ENCODE results near the gene KHDRBS2. TPM values are rescaled to one million over a fixed set of nuclear protein-coding genes. Genes with fewer than 3 reads are reported as not detected.
"Not testable (repeated sequence)": the region's sequence is repeated elsewhere in the genome, so short reads cannot be mapped to it uniquely, and the experiment has no call there.

Gene KHDRBS2
- total RNA-seq, 1 donor from 2014 or later = not detected

DNA sequence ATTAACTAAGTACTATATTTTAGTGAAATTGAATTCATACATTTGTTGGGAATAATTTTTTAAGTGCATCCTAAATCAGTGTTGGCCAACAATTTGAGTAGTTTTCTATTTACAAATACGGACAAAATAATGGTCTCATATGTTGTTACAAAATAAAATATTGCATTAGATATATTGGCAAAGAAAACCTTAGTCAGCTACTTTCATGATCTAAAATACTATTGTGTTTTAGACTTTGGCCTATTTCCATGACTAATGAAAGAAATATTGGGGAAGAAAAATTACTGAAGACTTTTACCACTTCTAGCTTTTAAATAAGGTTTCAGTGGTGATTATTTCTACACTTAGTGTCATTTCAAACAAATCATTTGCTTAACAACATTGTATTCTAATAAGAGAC lies 498.0 kb downstream of the KHDRBS2 start:
- H3K4me3 Mint-ChIP-seq (ENCODE audit: unreplicated experiment) = no peak overlapping the region
- no peak for DNase-seq (ENCODE audit: low spot score)
- no peaks in the 10 kb centered on the region for H3K4me1 Mint-ChIP-seq (ENCODE audit: low read depth)
- no peaks in the 10 kb centered on the region for H3K9me3 Mint-ChIP-seq (ENCODE audit: low read depth)
- no peaks in the 10 kb centered on the region for H3K36me3 Mint-ChIP-seq (ENCODE audit: low read depth)
- no peaks in the 10 kb centered on the region for H3K27me3 Mint-ChIP-seq (ENCODE audit: low read depth)
- no peak overlapping the region for H3K27ac Mint-ChIP-seq (ENCODE audit: unreplicated experiment)
- TF ChIP-seq, protein P1, sequence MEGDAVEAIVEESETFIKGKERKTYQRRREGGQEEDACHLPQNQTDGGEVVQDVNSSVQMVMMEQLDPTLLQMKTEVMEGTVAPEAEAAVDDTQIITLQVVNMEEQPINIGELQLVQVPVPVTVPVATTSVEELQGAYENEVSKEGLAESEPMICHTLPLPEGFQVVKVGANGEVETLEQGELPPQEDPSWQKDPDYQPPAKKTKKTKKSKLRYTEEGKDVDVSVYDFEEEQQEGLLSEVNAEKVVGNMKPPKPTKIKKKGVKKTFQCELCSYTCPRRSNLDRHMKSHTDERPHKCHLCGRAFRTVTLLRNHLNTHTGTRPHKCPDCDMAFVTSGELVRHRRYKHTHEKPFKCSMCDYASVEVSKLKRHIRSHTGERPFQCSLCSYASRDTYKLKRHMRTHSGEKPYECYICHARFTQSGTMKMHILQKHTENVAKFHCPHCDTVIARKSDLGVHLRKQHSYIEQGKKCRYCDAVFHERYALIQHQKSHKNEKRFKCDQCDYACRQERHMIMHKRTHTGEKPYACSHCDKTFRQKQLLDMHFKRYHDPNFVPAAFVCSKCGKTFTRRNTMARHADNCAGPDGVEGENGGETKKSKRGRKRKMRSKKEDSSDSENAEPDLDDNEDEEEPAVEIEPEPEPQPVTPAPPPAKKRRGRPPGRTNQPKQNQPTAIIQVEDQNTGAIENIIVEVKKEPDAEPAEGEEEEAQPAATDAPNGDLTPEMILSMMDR (IDR thresholded peaks at IDR 0.05) = no peak

DNA sequence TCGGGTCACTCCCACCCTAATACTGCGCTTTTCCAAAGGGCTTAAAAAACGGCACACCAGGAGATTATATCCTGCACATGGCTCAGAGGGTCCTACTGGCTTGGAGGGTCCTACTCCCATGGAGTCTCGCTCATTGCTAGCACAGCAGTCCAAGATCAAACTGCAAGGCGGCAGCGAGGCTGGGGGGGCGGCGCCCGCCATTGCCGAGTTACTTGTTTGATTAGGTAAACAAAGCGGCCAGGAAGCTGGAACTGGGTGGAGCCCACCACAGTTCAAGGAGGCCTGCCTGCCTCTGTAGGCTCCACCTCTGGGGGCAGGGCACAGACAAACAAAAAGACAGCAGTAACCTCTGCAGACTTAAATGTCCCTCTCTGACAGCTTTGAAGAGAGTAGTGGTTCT lies 516.6 kb downstream of the KHDRBS2 start:
- not testable (repeated sequence) for H3K27ac Mint-ChIP-seq (ENCODE audit: unreplicated experiment); H3K4me3 Mint-ChIP-seq (ENCODE audit: unreplicated experiment); H3K27me3 Mint-ChIP-seq (ENCODE audit: low read depth); H3K36me3 Mint-ChIP-seq (ENCODE audit: low read depth); H3K4me1 Mint-ChIP-seq (ENCODE audit: low read depth)
- peak; percentile 53 for DNase-seq (ENCODE audit: low spot score)
- H3K9me3 Mint-ChIP-seq (ENCODE audit: low read depth) = peaks cover 21% of the 10 kb centered on the region

DNA sequence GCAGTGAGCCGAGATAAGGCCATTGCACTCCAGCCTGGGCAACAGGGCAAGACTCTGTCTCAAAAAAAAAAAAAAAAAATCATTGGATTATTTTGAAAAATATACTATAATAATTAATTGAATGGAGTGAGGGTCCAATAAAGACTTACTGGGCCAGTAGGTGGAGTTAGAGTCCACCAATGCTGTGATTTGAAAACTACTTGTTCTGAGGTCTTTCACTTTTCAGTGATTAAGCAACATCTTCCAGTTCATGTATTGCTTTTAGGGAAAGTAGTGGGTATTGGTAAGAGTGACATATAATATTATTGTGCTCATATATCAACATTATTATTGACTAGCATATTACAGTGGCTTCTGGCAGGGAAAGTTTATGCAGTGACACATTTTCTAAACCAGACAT lies 530.3 kb downstream of the KHDRBS2 start:
- no peak for DNase-seq (ENCODE audit: low spot score)
- Mint-ChIP-seq H3K27me3 (ENCODE audit: low read depth) (no peaks in the 10 kb centered on the region), H3K4me3 (ENCODE audit: unreplicated experiment) (no peak overlapping the region), H3K36me3 (ENCODE audit: low read depth) (no peaks in the 10 kb centered on the region), H3K9me3 (ENCODE audit: low read depth) (peaks cover 4% of the 10 kb centered on the region), H3K4me1 (ENCODE audit: low read depth) (no peaks in the 10 kb centered on the region), H3K27ac (ENCODE audit: unreplicated experiment) (no peak overlapping the region)
- TF ChIP-seq, protein P1 (IDR thresholded peaks at IDR 0.05) = no peak

DNA sequence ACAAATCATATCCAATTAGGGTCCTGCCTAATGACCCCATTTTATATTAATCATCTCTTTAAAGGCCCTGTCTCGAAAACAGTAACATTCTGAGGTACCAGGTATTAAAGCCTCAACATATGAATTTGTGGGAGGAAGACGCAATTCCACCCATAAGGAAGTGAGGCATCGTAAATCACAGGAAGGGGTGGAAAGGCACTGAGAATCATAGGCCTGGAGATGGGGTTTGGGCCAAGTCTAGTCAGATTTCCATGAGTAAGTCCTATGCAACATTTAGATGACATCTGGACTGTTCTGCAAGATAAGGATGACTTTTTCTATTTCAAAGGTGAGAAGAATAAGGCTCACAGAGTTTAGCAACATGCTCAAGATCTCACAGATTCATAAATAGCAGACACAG lies 534.0 kb downstream of the KHDRBS2 start:
- H3K27me3 Mint-ChIP-seq (ENCODE audit: low read depth) = no peaks in the 10 kb centered on the region
- H3K27ac Mint-ChIP-seq (ENCODE audit: unreplicated experiment) = no peak overlapping the region
- H3K4me1 Mint-ChIP-seq (ENCODE audit: low read depth) = no peaks in the 10 kb centered on the region
- H3K9me3 Mint-ChIP-seq (ENCODE audit: low read depth) = peaks cover 8% of the 10 kb centered on the region
- TF ChIP-seq, protein P1 (IDR thresholded peaks at IDR 0.05) = no peak
- no peak for DNase-seq (ENCODE audit: low spot score)
- no peaks in the 10 kb centered on the region for H3K36me3 Mint-ChIP-seq (ENCODE audit: low read depth)
- H3K4me3 Mint-ChIP-seq (ENCODE audit: unreplicated experiment) = no peak overlapping the region

DNA sequence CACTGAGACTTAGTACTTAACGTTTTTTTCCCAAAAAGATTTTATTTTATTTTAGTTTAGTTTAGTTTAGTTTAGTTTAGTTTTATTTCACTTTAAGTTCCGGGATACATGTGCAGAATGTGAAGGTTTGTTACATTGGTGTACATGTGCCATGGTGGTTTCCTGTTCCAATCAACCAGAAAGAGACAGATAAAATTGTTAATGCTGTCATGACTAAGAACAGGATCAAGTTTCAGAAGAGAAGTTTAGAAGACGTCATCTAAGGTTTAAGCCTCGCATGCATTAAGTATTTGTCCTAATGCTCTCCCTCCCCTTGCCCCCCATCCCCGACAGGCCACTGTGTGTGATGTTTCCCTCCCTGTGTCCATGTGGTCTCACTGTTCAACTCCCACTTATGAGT lies 540.0 kb downstream of the KHDRBS2 start:
- Mint-ChIP-seq H3K4me1 (ENCODE audit: low read depth) (no peaks in the 10 kb centered on the region), H3K27ac (ENCODE audit: unreplicated experiment) (no peak overlapping the region), H3K4me3 (ENCODE audit: unreplicated experiment) (no peak overlapping the region), H3K27me3 (ENCODE audit: low read depth) (no peaks in the 10 kb centered on the region), H3K9me3 (ENCODE audit: low read depth) (peaks cover 6% of the 10 kb centered on the region), H3K36me3 (ENCODE audit: low read depth) (no peaks in the 10 kb centered on the region)
- TF ChIP-seq, protein P1 (IDR thresholded peaks at IDR 0.05) = no peak
- no peak for DNase-seq (ENCODE audit: low spot score)

DNA sequence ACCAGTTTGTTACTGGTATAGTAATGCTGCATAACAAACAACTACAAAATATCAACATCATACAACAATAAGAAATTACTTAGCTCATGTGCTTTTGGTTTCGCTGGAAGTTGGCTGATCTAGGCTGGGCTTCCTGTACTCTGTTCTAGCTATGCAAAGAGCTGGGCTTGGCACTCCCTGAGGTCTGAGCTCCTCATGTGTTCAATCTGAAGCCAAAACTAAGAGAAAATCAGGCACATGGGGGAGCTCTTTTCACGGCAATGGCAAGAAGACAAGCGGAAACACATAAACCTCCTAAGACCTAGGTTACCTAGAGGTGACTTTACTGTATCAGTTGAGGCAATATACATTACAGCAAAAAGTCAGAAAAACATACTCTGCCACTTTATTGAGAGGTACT lies 574.2 kb downstream of the KHDRBS2 start:
- Mint-ChIP-seq H3K9me3 (ENCODE audit: low read depth) (peaks cover 3% of the 10 kb centered on the region), H3K4me1 (ENCODE audit: low read depth) (no peaks in the 10 kb centered on the region), H3K27ac (ENCODE audit: unreplicated experiment) (no peak overlapping the region), H3K27me3 (ENCODE audit: low read depth) (no peaks in the 10 kb centered on the region), H3K4me3 (ENCODE audit: unreplicated experiment) (no peak overlapping the region), H3K36me3 (ENCODE audit: low read depth) (no peaks in the 10 kb centered on the region)
- TF ChIP-seq, protein P1 (IDR thresholded peaks at IDR 0.05) = no peak
- no peak for DNase-seq (ENCODE audit: low spot score)

Data from chondrocyte (in vitro differentiated cells).